Esophagus squamous epithelium (tissue), 5 donors: ENCODE data around the gene MXRA8. TPM values are rescaled to one million over a fixed set of nuclear protein-coding genes. Genes with fewer than 3 reads are reported as not detected.

ENCODE experiments used
- DNase-seq: peaks from one replicate; lab custom pipeline; 2025; lab: John Stamatoyannopoulos, UW
- H3K27ac ChIP-seq, 4 donors: fragments of 200-600 bp; sonication (generic); one replicate each; pipeline ENCODE4 v1.5.1; 2016 to 2019; ENCODE audit warnings: mild to moderate bottlenecking in 1 of 4
- H3K27me3 ChIP-seq, 4 donors: fragments of 200-600 bp; sonication (generic); 1 replicate in 3 of 4; 2 replicates in 1 of 4; pipeline versions ENCODE4 v1.5.1 to v1.6.0; 2017 to 2021; ENCODE audit warnings: antibody characterized with exemption in 1 of 4
- H3K36me3 ChIP-seq, 3 donors: fragments of 200-600 bp; sonication (generic); one replicate each; pipeline ENCODE4 v1.5.1; 2016 to 2019
- H3K4me1 ChIP-seq, 3 donors: fragments of 200-600 bp; sonication (generic); one replicate each; pipeline ENCODE4 v1.5.1; 2017 to 2019
- H3K4me3 ChIP-seq, 4 donors: fragments of 200-600 bp; sonication (generic); 1 replicate in 3 of 4; 2 replicates in 1 of 4; pipeline ENCODE4 v1.5.1; 2016 to 2019; ENCODE audit warnings: mild to moderate bottlenecking in 2 of 4, moderate library complexity in 1 of 4
- H3K9me3 ChIP-seq, 3 donors: fragments of 200-600 bp; sonication (generic); one replicate each; pipeline ENCODE4 v1.5.1; 2016 to 2019
- POLR2A ChIP-seq, 4 donors: fragments of 450-650 bp; IDR thresholded peaks; one replicate each; pipeline ENCODE4 v1.6.1; 2017; ENCODE audit warnings: antibody characterized with exemption in 4 of 4, mild to moderate bottlenecking in 4 of 4, moderate library complexity in 3 of 4
- WGBS, 2 donors: methylation state at CpG; one replicate each; pipeline ENCODE4 v1.1.5; 2018; 5-methylcytosine and 5-hydroxymethylcytosine counted together
- intact Hi-C: fragments of 100-400 bp; cut with DNase I; formaldehyde crosslinking; loops from one replicate; pipeline ENCODE4 v1.15.0; 2022
- total RNA-seq, 4 donors: library from RNA; depleted of rRNA; stranded (reverse); fragments of >200 nt; gene quantifications; one replicate each; pipeline ENCODE4 v1.1.0, GENCODE V29; 2016
- TF ChIP-seq, protein P1 (sequence below), 6 experiments: fragments of 450-650 bp in 4 of 6; fragments of 200-600 bp in 2 of 6; sonication (generic) in 2 of 6; IDR thresholded peaks; one replicate each; pipeline ENCODE4 v1.5.1; 2016 to 2019; ENCODE audit warnings: antibody characterized with exemption in 6 of 6, mild to moderate bottlenecking in 4 of 6, moderate library complexity in 4 of 6
- donor health status: DM: yes; HTN: yes; CAD: no.

MXRA8 gene
- total RNA-seq, 4 donors from 2014 or later = 0.45 to 33.8 (median 12.8) TPM

DNA sequence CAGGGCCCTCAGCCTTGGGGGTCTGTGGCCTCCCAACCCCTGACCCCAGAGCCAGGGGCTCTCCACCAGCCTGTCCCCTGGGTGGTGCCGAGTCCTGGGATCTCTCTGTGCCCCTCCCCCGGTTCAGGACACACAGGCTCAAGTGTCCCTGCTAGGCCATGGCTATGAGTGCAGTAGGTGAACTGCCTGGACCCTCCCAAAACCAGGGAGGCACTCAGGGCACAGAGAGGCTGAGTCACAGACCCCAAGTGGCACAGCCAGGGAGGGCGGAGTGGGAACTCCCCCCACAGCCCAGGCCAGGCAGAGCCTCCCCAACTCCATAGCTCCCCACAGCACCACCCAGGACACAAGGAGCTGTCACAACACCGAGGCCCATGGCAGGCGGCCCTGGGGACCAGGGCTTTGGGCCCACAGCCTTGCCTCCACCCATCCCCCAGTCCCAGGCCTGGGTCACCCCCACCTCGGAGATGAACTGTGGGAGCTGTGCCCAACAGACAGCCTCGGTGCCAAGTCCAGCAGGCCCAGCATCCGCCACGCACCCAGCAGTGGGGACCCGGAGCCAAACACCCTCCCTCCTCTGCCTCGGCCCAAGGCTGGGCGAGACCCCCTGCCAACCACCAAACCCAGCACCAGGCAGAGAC lies 12.4 kb downstream of the MXRA8 start:
- intact Hi-C loops = no loop called here
- DNase-seq = no peak
- peaks cover 40 to 64% (median 50%) of the 10 kb centered on the region in 3 donors for H3K4me1 ChIP-seq
- peaks cover 0 to 16% (median 6%) of the 10 kb centered on the region in 3 donors for H3K36me3 ChIP-seq
- peak overlapping the region in 3 of 4 donors; percentile 62 to 96 (median 89) for H3K4me3 ChIP-seq
- 75% methylated on average over 2 of the region's 12 CpGs; no CpG with 5 or more reads in 1 of the 2 donors for WGBS, 2 donors
- peak overlapping the region; percentile 92 to 95 (median 94) for H3K27ac ChIP-seq
- no peak for TF ChIP-seq POLR2A (IDR thresholded peaks at IDR 0.05)
- TF ChIP-seq, protein P1, sequence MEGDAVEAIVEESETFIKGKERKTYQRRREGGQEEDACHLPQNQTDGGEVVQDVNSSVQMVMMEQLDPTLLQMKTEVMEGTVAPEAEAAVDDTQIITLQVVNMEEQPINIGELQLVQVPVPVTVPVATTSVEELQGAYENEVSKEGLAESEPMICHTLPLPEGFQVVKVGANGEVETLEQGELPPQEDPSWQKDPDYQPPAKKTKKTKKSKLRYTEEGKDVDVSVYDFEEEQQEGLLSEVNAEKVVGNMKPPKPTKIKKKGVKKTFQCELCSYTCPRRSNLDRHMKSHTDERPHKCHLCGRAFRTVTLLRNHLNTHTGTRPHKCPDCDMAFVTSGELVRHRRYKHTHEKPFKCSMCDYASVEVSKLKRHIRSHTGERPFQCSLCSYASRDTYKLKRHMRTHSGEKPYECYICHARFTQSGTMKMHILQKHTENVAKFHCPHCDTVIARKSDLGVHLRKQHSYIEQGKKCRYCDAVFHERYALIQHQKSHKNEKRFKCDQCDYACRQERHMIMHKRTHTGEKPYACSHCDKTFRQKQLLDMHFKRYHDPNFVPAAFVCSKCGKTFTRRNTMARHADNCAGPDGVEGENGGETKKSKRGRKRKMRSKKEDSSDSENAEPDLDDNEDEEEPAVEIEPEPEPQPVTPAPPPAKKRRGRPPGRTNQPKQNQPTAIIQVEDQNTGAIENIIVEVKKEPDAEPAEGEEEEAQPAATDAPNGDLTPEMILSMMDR (IDR thresholded peaks at IDR 0.05) = no peak
- no peaks in the 10 kb centered on the region for H3K9me3 ChIP-seq
- H3K27me3 ChIP-seq = no peaks in the 10 kb centered on the region

DNA sequence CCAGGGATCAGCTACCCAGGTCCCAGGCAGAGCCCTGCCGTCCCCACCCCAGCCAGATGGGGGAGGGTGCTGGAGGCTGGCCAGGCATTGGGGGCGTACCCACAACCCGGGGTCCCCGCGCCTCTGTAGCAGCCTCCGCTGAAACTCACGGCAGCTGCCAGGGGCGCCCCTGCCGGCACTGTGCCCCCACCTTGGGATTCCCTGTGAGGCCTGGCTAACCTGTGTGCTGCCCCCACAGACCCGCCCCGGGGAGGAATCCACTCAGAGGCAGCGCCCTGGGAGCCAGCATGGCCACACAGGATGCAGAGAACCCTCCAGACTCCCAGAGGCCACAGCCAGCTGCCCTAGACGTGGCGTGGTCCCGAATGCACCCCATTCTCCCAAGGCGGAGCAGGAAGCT lies 13.0 kb downstream of the MXRA8 start:
- intact Hi-C loops = no loop called here

DNA sequence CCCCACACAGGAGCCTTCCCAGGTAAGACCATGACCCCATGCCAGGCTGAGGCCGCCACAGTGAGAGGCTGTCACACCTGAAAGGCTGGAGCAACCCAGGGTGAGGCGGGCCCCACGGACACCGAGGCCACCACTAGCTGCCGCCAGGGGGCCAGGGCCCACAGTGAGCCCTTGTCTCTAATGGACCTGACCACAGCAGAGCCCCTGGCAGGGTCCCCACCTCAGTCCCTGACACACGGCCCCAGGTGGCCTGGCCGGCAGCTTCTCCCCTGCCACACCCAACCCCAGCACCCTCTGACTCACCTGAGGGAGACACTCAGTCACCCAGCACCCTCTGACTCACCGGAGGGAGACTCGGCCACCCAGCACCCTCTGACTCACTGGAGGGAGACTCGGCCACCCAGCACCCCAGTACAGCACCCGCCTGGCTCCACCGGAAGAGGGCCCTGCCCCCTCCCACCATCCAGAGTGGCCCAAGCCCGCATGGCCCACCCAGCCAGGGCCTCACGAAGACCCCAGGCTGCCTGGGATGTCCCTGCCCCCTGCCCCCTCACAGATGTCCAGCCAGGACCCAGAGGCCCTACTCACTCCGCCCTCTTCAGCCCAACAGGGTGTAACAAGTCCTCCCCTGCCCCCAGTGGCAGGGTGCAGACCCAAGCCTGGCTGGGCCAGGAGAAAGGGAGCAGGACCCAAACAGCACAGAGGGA lies 13.5 kb downstream of the MXRA8 start:
- Histone ChIP-seq H3K4me1 (peaks cover 40 to 64% (median 50%) of the 10 kb centered on the region in 3 donors), H3K27me3 (no peaks in the 10 kb centered on the region), H3K4me3 (peak overlapping the region; percentile 8 to 89 (median 28)), H3K9me3 (no peaks in the 10 kb centered on the region), H3K36me3 (peaks cover 0 to 28% (median 17%) of the 10 kb centered on the region in 3 donors), H3K27ac (peak overlapping the region; percentile 92 to 95 (median 94))
- 30 to 76% methylated on average over 6 to 9 of the region's 15 CpGs for WGBS, 2 donors
- intact Hi-C loops = no loop called here
- TF ChIP-seq, protein P1 (IDR thresholded peaks at IDR 0.05) = peak in 4 of 6 experiments; percentile 24 to 40 (median 32)
- no peak for TF ChIP-seq POLR2A (IDR thresholded peaks at IDR 0.05)
- no peak for DNase-seq

More for the DNA sequence above, 13.0 kb downstream of the MXRA8 start:
- TF ChIP-seq, protein P1 (IDR thresholded peaks at IDR 0.05) = no peak
- Histone ChIP-seq H3K27me3 (no peaks in the 10 kb centered on the region), H3K27ac (peak overlapping the region; percentile 92 to 95 (median 94)), H3K36me3 (peaks cover 0 to 22% (median 12%) of the 10 kb centered on the region in 3 donors), H3K9me3 (no peaks in the 10 kb centered on the region), H3K4me1 (peaks cover 40 to 64% (median 50%) of the 10 kb centered on the region in 3 donors), H3K4me3 (peak overlapping the region; percentile 8 to 89 (median 18))
- no CpG with 5 or more reads among the region's 16 CpGs for WGBS, 2 donors
- DNase-seq = no peak

DNA sequence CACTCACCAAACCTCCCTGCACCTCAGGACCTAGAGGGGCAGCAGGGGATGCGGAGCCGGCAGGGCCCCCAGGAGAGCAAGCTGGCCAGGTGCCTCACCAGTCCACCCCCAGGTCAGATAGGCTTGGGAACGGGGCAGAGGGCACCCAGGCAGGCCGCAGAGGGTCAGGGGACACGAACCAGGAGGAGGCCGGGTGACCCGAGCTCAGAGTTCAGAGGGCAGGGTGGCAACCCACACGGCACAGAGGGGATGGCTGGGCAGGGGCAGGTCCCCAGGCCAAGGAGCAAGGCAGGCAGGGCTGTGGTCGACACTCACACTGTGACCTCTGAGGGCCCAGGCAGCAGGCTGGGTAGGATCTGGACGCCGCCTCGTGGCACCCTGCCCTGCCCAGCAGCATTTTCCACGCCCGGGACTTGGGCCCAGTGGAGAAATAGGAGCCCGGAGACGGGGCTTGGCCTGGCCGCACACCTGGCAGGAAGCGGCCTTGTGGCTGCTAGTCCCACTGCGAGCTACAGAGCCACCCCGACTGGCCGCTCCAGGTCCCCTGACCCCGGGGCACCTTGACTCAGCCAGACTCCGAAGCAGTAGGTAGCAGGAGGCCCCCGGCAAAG lies 14.4 kb downstream of the MXRA8 start:
- H3K4me3 ChIP-seq = peak overlapping the region in 3 of 4 donors; percentile 27 to 89 (median 29)
- 80% methylated on average over 1 of the region's 24 CpGs; no CpG with 5 or more reads in 1 of the 2 donors for WGBS, 2 donors
- H3K4me1 ChIP-seq = peaks cover 40 to 64% (median 50%) of the 10 kb centered on the region in 3 donors
- intact Hi-C loops = no loop called here
- no peaks in the 10 kb centered on the region for H3K9me3 ChIP-seq
- peaks cover 7 to 37% (median 24%) of the 10 kb centered on the region in 3 donors for H3K36me3 ChIP-seq
- TF ChIP-seq, protein P1 (IDR thresholded peaks at IDR 0.05) = no peak
- no peak for TF ChIP-seq POLR2A (IDR thresholded peaks at IDR 0.05)
- H3K27ac ChIP-seq = peak overlapping the region; percentile 92 to 95 (median 94)
- no peaks in the 10 kb centered on the region for H3K27me3 ChIP-seq
- no peak for DNase-seq
